Common myeloid progenitor, CD34-positive (primary cell): ENCODE measurements around the gene PPP4R3A.
A peak's percentile ranks its signal among the peaks of the same experiment; 100 is the strongest.

Source experiments
- CTCF ChIA-PET: fragments of 350-600 bp; sonication (Branson Sonifier 250); formaldehyde crosslinking; loops from one replicate; lab custom pipeline; 2021; ENCODE audit warnings: antibody characterized with exemption; lab: Charles Lee
- POLR2A ChIA-PET: fragments of 350-600 bp; sonication (Branson Sonifier 250); formaldehyde crosslinking; loops from one replicate; lab custom pipeline; 2021; ENCODE audit warnings: antibody characterized with exemption; lab: Charles Lee
- DNase-seq, 3 donors: peaks; one replicate each; pipeline versions ENCODE4 v3.0.0 to v3.0.0-alpha.2; 2013
- H3K27ac ChIP-seq, 2 experiments: 1 replicate in 1 of 2; 2 replicates in 1 of 2; pipeline ENCODE4 v1.7.0; 2013; ENCODE audit warnings: inconsistent platforms in 2 of 2, low read length in 2 of 2, mild to moderate bottlenecking in 2 of 2, low read depth in 1 of 2, moderate library complexity in 1 of 2; ENCODE audit not compliant: severe bottlenecking in 2 of 2, insufficient read depth in 1 of 2, poor library complexity in 1 of 2
- H3K27me3 ChIP-seq, 5 experiments: replicated peaks in 2 of 5; 1 replicate in 3 of 5; 2 replicates in 2 of 5; pipeline versions ENCODE4 v1.6.1 to v1.7.0; 2013; ENCODE audit warnings: low read length in 4 of 5, mild to moderate bottlenecking in 2 of 5, moderate library complexity in 2 of 5, inconsistent platforms in 1 of 5; ENCODE audit not compliant: insufficient read depth in 5 of 5, control insufficient read depth in 4 of 5
- H3K36me3 ChIP-seq, 4 experiments: 1 replicate in 2 of 4; 2 replicates in 2 of 4; pipeline versions ENCODE4 v1.6.1 to v1.7.0; 2013; ENCODE audit warnings: low read length in 3 of 4, control low read depth in 1 of 4, mild to moderate bottlenecking in 1 of 4; ENCODE audit not compliant: control insufficient read depth in 4 of 4, insufficient read depth in 4 of 4
- H3K4me1 ChIP-seq, 4 experiments: 1 replicate in 3 of 4; 2 replicates in 1 of 4; pipeline versions ENCODE4 v1.6.1 to v1.7.1; 2013; ENCODE audit warnings: low read length in 3 of 4, mild to moderate bottlenecking in 3 of 4, control low read depth in 1 of 4, inconsistent platforms in 1 of 4, moderate library complexity in 1 of 4; ENCODE audit not compliant: control insufficient read depth in 4 of 4, insufficient read depth in 4 of 4; ENCODE audit errors: control extremely low read depth in 1 of 4
- H3K4me3 ChIP-seq, 7 experiments: 1 replicate in 4 of 7; 2 replicates in 3 of 7; pipeline versions ENCODE4 v1.5.1 to v1.7.0; 2013; ENCODE audit warnings: mild to moderate bottlenecking in 7 of 7, low read length in 6 of 7, moderate library complexity in 6 of 7, inconsistent platforms in 2 of 7, low read depth in 2 of 7, control low read depth in 1 of 7; ENCODE audit not compliant: insufficient read depth in 4 of 7, control insufficient read depth in 1 of 7; ENCODE audit errors: extremely low read depth in 1 of 7
- H3K9me3 ChIP-seq, 5 experiments: 1 replicate in 4 of 5; 2 replicates in 1 of 5; pipeline versions ENCODE4 v1.6.1 to v1.7.1; 2013; ENCODE audit warnings: low read length in 4 of 5, mild to moderate bottlenecking in 2 of 5, inconsistent platforms in 1 of 5, low read depth in 1 of 5, moderate library complexity in 1 of 5; ENCODE audit not compliant: control insufficient read depth in 4 of 5, insufficient read depth in 2 of 5; ENCODE audit errors: control extremely low read depth in 1 of 5
- WGBS: methylation state at CpG from one replicate; pipeline ENCODE4 v1.1.5; 2013; ENCODE audit not compliant: insufficient coverage; 5-methylcytosine and 5-hydroxymethylcytosine counted together

PPP4R3A gene

GRCh38 chr14:91493169-91493568, 16.9 kb downstream of the PPP4R3A start:
- DNase-seq: no peak
- no peaks in the 10 kb centered on the region for H3K9me3 ChIP-seq
- ChIA-PET CTCF (no interaction called here), POLR2A (no interaction called here)
- WGBS: 80% methylated on average over 1 of the region's 3 CpGs
- no peak overlapping the region for H3K27ac ChIP-seq
- H3K27me3 ChIP-seq: no peaks in the 10 kb centered on the region
- peaks cover 17 to 30% (median 24%) of the 10 kb centered on the region in 4 experiments for H3K4me1 ChIP-seq
- peaks cover 9 to 19% (median 13%) of the 10 kb centered on the region in 4 experiments for H3K36me3 ChIP-seq
- no peak overlapping the region for H3K4me3 ChIP-seq

- ChIA-PET POLR2A (interaction anchor here (0.7 kb wide), 1 partner anchor 25 kb away, joined by 3 read pairs; no protein-coding TSS in a partner anchor), CTCF (interaction anchor here (1.8 kb wide), 1 partner anchor 11 kb away, joined by 6 read pairs; no protein-coding TSS in a partner anchor)
- no peak for DNase-seq
- H3K36me3 ChIP-seq: peaks cover 30 to 74% (median 57%) of the 10 kb centered on the region in 4 experiments
- no peak overlapping the region for H3K4me3 ChIP-seq
- H3K27me3 ChIP-seq: no peaks in the 10 kb centered on the region
- WGBS: 82% methylated on average over 2 of the region's 2 CpGs
- no peaks in the 10 kb centered on the region for H3K9me3 ChIP-seq
- H3K4me1 ChIP-seq: peaks cover 0 to 12% (median 3%) of the 10 kb centered on the region in 4 experiments
- no peak overlapping the region for H3K27ac ChIP-seq
Observed at GRCh38 chr14:91484744-91485143, 25.4 kb downstream of the PPP4R3A start.

DNA sequence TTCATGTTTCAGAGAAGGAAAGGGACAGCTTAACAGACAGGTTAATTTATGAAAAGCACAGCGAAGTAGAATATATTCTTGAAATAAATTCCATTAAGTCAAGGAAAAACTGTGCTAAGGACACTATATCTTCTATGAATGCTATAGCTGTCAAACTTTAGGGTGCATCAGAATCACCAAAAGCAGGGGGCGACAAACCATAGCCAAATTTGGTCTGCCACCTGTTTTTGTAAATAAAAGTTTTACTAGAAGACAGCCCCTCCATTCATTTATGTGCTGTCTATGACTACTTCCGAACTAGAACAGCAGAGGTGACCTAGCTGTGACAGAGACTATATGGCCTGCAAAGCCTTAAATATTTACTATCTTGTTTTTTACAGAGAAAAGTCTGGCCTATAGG, 25.9 kb downstream of the PPP4R3A start:
- no peaks in the 10 kb centered on the region for H3K27me3 ChIP-seq
- H3K27ac ChIP-seq: peak overlapping the region in 1 of 2 experiments; percentile 21
- CTCF ChIA-PET: interaction anchor here (1.0 to 1.8 kb wide), 3 partner anchors 11 to 161 kb away, joined by 3 to 6 read pairs (median 3); no protein-coding TSS in a partner anchor
- peak; percentile 14 to 48 (median 42) for DNase-seq
- H3K9me3 ChIP-seq: no peaks in the 10 kb centered on the region
- peaks cover 0 to 12% (median 3%) of the 10 kb centered on the region in 4 experiments for H3K4me1 ChIP-seq
- H3K4me3 ChIP-seq: no peak overlapping the region
- peaks cover 32 to 73% (median 55%) of the 10 kb centered on the region in 4 experiments for H3K36me3 ChIP-seq
- POLR2A ChIA-PET: interaction anchor here (0.7 kb wide), 1 partner anchor 25 kb away, joined by 3 read pairs; no protein-coding TSS in a partner anchor
- WGBS: 100% methylated on average over 1 of the region's 3 CpGs

GRCh38 chr14:91482263-91483013, 27.7 kb downstream of the PPP4R3A start:
- CTCF ChIA-PET: interaction anchor here (1.0 kb wide), 1 partner anchor 27 kb away, joined by 3 read pairs; no protein-coding TSS in a partner anchor
- no peaks in the 10 kb centered on the region for H3K9me3 ChIP-seq
- DNase-seq: peak in 2 of 3 donors; percentile 26 to 30
- H3K27ac ChIP-seq: peak overlapping the region in 1 of 2 experiments; percentile 8
- no peak overlapping the region for H3K4me3 ChIP-seq
- no peaks in the 10 kb centered on the region for H3K27me3 ChIP-seq
- H3K36me3 ChIP-seq: peaks cover 37 to 80% (median 63%) of the 10 kb centered on the region in 4 experiments
- peaks cover 0 to 12% (median 3%) of the 10 kb centered on the region in 4 experiments for H3K4me1 ChIP-seq
- 44% methylated on average over 1 of the region's 2 CpGs for WGBS
- POLR2A ChIA-PET: no interaction called here

GRCh38 chr14:91477388-91477787, 32.7 kb downstream of the PPP4R3A start:
- no peak overlapping the region for H3K27ac ChIP-seq
- ChIA-PET CTCF (interaction anchor here (0.9 to 1.3 kb wide), 2 partner anchors 12 to 16 kb away, joined by 3 to 5 read pairs; no protein-coding TSS in a partner anchor), POLR2A (no interaction called here)
- peaks cover 47 to 95% (median 69%) of the 10 kb centered on the region in 4 experiments for H3K36me3 ChIP-seq
- no peak overlapping the region for H3K4me3 ChIP-seq
- H3K27me3 ChIP-seq: no peaks in the 10 kb centered on the region
- no peak for DNase-seq
- no peaks in the 10 kb centered on the region for H3K9me3 ChIP-seq
- peaks cover 0 to 3% (median 1%) of the 10 kb centered on the region in 4 experiments for H3K4me1 ChIP-seq
- 100% methylated on average over 1 of the region's 3 CpGs for WGBS

DNA sequence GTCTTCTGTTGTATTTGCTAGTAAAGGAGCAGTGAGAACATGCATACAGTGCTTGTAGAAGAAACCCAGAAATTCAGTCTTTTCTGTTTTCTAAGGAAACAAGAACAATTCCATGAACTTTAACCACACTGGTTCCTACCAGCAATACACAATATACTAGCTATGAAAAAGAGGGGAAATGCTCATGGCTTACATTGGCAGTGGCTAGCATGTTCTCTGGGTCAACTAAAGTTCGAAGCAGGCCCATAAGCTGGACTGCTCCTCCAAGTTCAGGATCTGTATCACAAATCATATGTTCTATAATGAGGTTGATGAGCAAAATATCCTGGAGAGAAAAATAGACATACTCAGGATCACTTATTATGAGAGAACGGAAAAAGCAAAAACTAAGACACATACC, 37.1 kb downstream of the PPP4R3A start:
- no peaks in the 10 kb centered on the region for H3K4me1 ChIP-seq
- H3K4me3 ChIP-seq: no peak overlapping the region
- no peak for DNase-seq
- no peaks in the 10 kb centered on the region for H3K9me3 ChIP-seq
- H3K36me3 ChIP-seq: peaks cover 40 to 95% (median 59%) of the 10 kb centered on the region in 4 experiments
- ChIA-PET POLR2A (no interaction called here), CTCF (interaction anchor here (0.7 to 1.3 kb wide), 2 partner anchors 14 to 150 kb away, joined by 3 to 5 read pairs; no protein-coding TSS in a partner anchor)
- WGBS: no CpG with 5 or more reads among the region's 2 CpGs
- no peak overlapping the region for H3K27ac ChIP-seq
- no peaks in the 10 kb centered on the region for H3K27me3 ChIP-seq

DNA sequence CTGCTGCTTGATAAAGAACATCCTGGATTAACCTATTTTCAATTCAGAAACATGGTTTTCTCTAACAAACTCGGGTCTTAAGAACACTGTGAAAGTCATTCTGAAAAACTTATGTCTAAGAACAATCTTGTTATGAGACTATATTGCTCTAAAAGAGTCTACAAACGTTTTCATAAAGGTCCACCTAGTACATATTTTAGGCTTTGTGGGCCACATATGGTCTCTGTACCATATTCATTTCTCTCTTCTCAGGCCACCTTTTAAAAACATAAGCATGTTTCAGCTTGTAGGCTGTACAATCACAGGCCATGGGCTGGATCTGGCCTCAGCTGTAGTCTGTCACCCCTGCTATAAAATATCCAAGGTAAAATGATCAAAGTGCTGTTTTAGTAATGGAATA, 39.9 kb downstream of the PPP4R3A start:
- Histone ChIP-seq H3K4me1 (no peaks in the 10 kb centered on the region), H3K27me3 (no peaks in the 10 kb centered on the region), H3K36me3 (peaks cover 33 to 85% (median 55%) of the 10 kb centered on the region in 4 experiments), H3K4me3 (no peak overlapping the region), H3K9me3 (no peaks in the 10 kb centered on the region), H3K27ac (no peak overlapping the region)
- DNase-seq: no peak
- no CpG with 5 or more reads among the region's 2 CpGs for WGBS
- CTCF ChIA-PET: no interaction called here
- POLR2A ChIA-PET: no interaction called here
